SU-DHL-6 (cell line): ENCODE results near the gene ACSS1.

Experiments
- CTCF ChIP-seq: fragments of 200-600 bp; sonication (generic); IDR thresholded peaks from one replicate; pipeline ENCODE4 v1.5.1; 2017; ENCODE audit warnings: antibody characterized with exemption, mild to moderate bottlenecking, low read length, moderate library complexity; ENCODE audit not compliant: insufficient read depth, poor library complexity, severe bottlenecking
- EZH2phosphoT487 ChIP-seq: fragments of 200-600 bp; sonication (generic), shearing (Covaris generic); conservative IDR thresholded peaks from 2 replicates; pipeline ENCODE4 v1.6.1; 2018; ENCODE audit warnings: mild to moderate bottlenecking, antibody characterized with exemption, low read length, moderate library complexity, mixed read lengths

DNA sequence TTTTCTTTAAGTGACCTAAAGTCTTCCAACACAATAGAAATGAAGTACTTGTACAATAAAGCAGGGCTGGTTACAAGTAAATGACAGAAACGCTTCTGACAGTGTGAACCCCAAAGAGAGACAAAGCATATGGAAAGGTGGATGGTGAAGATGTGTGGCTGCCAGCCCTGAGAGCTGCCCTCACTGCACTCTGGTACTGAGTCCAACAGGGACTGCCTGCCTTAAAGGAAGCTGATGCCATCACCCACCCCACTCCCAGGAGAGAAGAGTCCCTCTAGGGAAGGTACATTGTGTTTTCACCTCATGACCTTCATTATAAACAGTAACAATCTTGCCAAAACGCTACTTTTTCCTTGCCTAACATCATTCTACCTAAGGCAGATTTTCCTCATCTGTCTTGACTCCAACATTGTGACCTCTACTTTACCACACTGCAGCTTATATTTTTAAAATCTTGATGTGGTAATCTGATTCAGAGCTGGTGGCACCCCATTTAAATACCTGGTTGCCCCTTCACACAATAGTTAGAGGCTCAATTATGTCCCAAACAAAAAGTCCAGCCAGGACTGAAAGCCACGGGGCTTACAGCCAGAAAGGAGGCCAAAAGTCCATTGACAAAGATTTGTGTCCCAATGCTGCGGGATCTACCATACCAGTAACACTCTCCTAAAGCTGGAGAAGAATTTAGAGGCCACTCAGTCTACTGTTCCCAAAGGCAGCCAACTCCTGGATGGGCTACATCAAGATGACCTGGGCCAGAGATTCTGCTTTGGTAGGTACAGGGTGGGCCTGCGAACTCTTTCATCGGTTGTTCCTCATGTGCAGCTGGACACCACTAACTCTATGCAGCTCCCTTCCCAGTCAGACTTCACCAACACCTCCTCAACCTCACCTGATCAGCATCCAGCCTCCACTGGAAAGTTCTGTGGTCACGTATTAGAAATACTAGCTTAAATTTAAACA, 69.8 kb downstream of the ACSS1 start:
- TF ChIP-seq CTCF, result no peak
- no peak for TF ChIP-seq EZH2phosphoT487
